K562 (cell line): Measurements from ENCODE around the gene G6PD. TPM values are rescaled to one million over a fixed set of nuclear protein-coding genes. Genes with fewer than 3 reads are reported as not detected.
A peak's percentile ranks its signal among the peaks of the same experiment; 100 is the strongest.

ENCODE experiments used
- ATAC-seq: fragments of 200-7000 bp; cut with Tn5 transposase; 3 replicates; pipeline ENCODE4 v1.9.1; 2020; ENCODE audit warnings: moderate library complexity
- BruUV-seq: library from RNA; stranded (reverse); fragments of 400-500 nt; replicated peaks from 2 replicates; lab custom pipeline; 2021; lab: Mats Ljungman, UMichigan
- CTCF ChIA-PET: fragments of 300-600 bp; formaldehyde crosslinking; extraction: SDS; loops from one replicate; lab custom pipeline; 2021; ENCODE audit warnings: low intra/inter-chr PET ratio; lab: Yijun Ruan, JAX
- POLR2A ChIA-PET: fragments of 300-600, 350-650 bp; sonication (Branson Sonifier 250); formaldehyde crosslinking; extraction: SDS; loops from one replicate; lab custom pipeline; 2021; ENCODE audit warnings: antibody characterized with exemption, inconsistent platforms; lab: Yijun Ruan, JAX
- DNase-seq, 4 experiments: peaks; one replicate each; pipeline versions ENCODE4 v3.0.0 to v3.0.0-alpha.2; 2011 to 2018; ENCODE audit warnings: low spot score in 3 of 4, mixed read lengths in 3 of 4; ENCODE audit errors: extremely low read depth in 1 of 4
- FAIRE-seq: peaks from 2 replicates; lab custom pipeline; 2011; peaks lifted over from hg19 to GRCh38; lab: Jason Lieb, UNC
- H2AFZ ChIP-seq: 2 replicates; pipeline ENCODE4 v1.6.0; 2011; ENCODE audit warnings: low read depth, low read length, control low read depth, inconsistent platforms
- H3K27ac ChIP-seq: fragments of 200-600 bp; 3 replicates; pipeline ENCODE4 v1.8.0; 2011; ENCODE audit warnings: low read depth, mild to moderate bottlenecking, control low read depth, inconsistent platforms, low read length, moderate library complexity, mixed read lengths; ENCODE audit errors: extremely low read depth
- H3K27me3 ChIP-seq, 2 experiments: fragments of 300-600 bp in 1 of 2; 2 replicates in 1 of 2; 3 replicates in 1 of 2; pipeline versions ENCODE4 v1.6.0 to v1.8.0; 2011; ENCODE audit warnings: inconsistent platforms in 2 of 2, low read length in 2 of 2, mild to moderate bottlenecking in 1 of 2, mixed read lengths in 1 of 2, moderate library complexity in 1 of 2; ENCODE audit not compliant: control insufficient read depth in 2 of 2, insufficient read depth in 2 of 2
- H3K36me3 ChIP-seq: fragments of 300-600 bp; 3 replicates; pipeline ENCODE4 v1.8.0; 2011; ENCODE audit warnings: mild to moderate bottlenecking, low read length, inconsistent platforms; ENCODE audit not compliant: control insufficient read depth, insufficient read depth
- H3K4me1 ChIP-seq, 2 experiments: fragments of 200-600 bp in 1 of 2; replicated peaks in 1 of 2; 2 replicates in 1 of 2; 3 replicates in 1 of 2; pipeline versions ENCODE4 v1.5.1 to v1.8.0; 2011; ENCODE audit warnings: inconsistent platforms in 2 of 2, low read length in 2 of 2, mild to moderate bottlenecking in 1 of 2, mixed read lengths in 1 of 2, moderate library complexity in 1 of 2; ENCODE audit not compliant: control insufficient read depth in 2 of 2, insufficient read depth in 2 of 2
- H3K4me2 ChIP-seq: 2 replicates; pipeline ENCODE4 v1.6.1; 2011; ENCODE audit warnings: low read length, control low read depth, inconsistent platforms, mixed read lengths; ENCODE audit not compliant: insufficient read depth
- H3K4me3 ChIP-seq: fragments of 200-600 bp; sonication (generic), shearing (Covaris generic); 2 replicates; pipeline ENCODE4 v1.5.1; 2016; ENCODE audit warnings: control low read depth, inconsistent platforms
- H3K79me2 ChIP-seq: fragments of 200-600 bp; 3 replicates; pipeline ENCODE4 v1.8.0; 2011; ENCODE audit warnings: low read length, inconsistent platforms; ENCODE audit not compliant: control insufficient read depth, insufficient read depth
- H3K9ac ChIP-seq, 2 experiments: 2 replicates each; pipeline versions ENCODE4 v1.6.0 to v1.6.1; 2011; ENCODE audit warnings: low read depth in 2 of 2, low read length in 2 of 2, control low read depth in 1 of 2, inconsistent platforms in 1 of 2, mild to moderate bottlenecking in 1 of 2, mixed read lengths in 1 of 2; ENCODE audit not compliant: insufficient read depth in 1 of 2
- H3K9me1 ChIP-seq: one replicate; pipeline ENCODE4 v1.6.0; 2011; ENCODE audit warnings: inconsistent platforms, mild to moderate bottlenecking, low read length, moderate library complexity; ENCODE audit not compliant: control insufficient read depth, insufficient read depth
- H3K9me3 ChIP-seq: replicated peaks from 2 replicates; pipeline ENCODE4 v1.5.1; 2011; ENCODE audit warnings: low read depth, low read length, inconsistent platforms; ENCODE audit not compliant: control insufficient read depth, insufficient read depth
- H4K20me1 ChIP-seq: replicated peaks from 2 replicates; pipeline ENCODE4 v1.6.1; 2011; ENCODE audit warnings: low read length, inconsistent platforms, mixed read lengths; ENCODE audit not compliant: control insufficient read depth, insufficient read depth
- NFE2 ChIP-seq: IDR thresholded peaks from 2 replicates; pipeline ENCODE4 v1.6.1; 2014; ENCODE audit warnings: antibody characterized with exemption, low read depth
- NRF1 ChIP-seq, 2 experiments: fragments of 450-650 bp; IDR thresholded peaks in 1 of 2; conservative IDR thresholded peaks in 1 of 2; 2 replicates each; pipeline ENCODE4 v1.6.1; 2014; ENCODE audit warnings: mild to moderate bottlenecking in 2 of 2
- USF2 ChIP-seq: sonication (generic); formaldehyde crosslinking; IDR thresholded peaks from 2 replicates; pipeline ENCODE4 v1.5.0; 2020; ENCODE audit warnings: missing genetic modification reagents
- ZBTB11 ChIP-seq, 3 experiments: fragments of 200-800 bp in 1 of 3; fragments of 250-450 bp in 1 of 3; fragments of 450-650 bp in 1 of 3; sonication (Bioruptor Pico) in 1 of 3; sonication (Bioruptor generic) in 1 of 3; formaldehyde crosslinking in 1 of 3; IDR thresholded peaks; 2 replicates each; pipeline versions ENCODE4 v1.6.1 to v1.8.0; 2016 to 2022; ENCODE audit warnings: mild to moderate bottlenecking in 2 of 3, missing genetic modification characterization in 2 of 3, missing compliant biosample characterization in 1 of 3, moderate library complexity in 1 of 3
- ZNF121 ChIP-seq: sonication (generic); formaldehyde crosslinking; conservative IDR thresholded peaks from 2 replicates; pipeline ENCODE4 v1.8.0; 2022; ENCODE audit warnings: missing genetic modification reagents
- ZNF668 ChIP-seq: fragments of 250-450 bp; sonication (Bioruptor Pico); IDR thresholded peaks from 2 replicates; pipeline ENCODE4 v1.8.0; 2022; ENCODE audit warnings: mild to moderate bottlenecking, inconsistent platforms
- WGBS: fragments of 100-300 bp; shearing (Covaris generic); methylation state at CpG from one replicate; pipeline ENCODE4 v1.1.6; 2016; ENCODE audit warnings: low coverage, mixed read lengths; ENCODE audit not compliant: insufficient coverage; ENCODE audit errors: missing lambda C conversion rate; 5-methylcytosine and 5-hydroxymethylcytosine counted together
- in situ Hi-C: fragments of 300-500 bp; cut with MboI; formaldehyde crosslinking; loops from 4 replicates; pipeline ENCODE4 v1.15.0; 2018; ENCODE audit warnings: inconsistent platforms, mixed read lengths
- intact Hi-C: fragments of 100-400 bp; cut with micrococcal nuclease; formaldehyde crosslinking; loops from 2 replicates; pipeline ENCODE4 v1.14.2; 2022
- polyA plus RNA-seq, 8 experiments: library from polyadenylated mRNA; depleted of rRNA in 4 of 8; stranded (reverse) in 5 of 8; unstranded in 3 of 8; fragments of >200 nt; fragmentation: Nextera tagmentation in 2 of 8; fragmentation: Illumina TruSeq in 1 of 8; extraction: Ambion mirVana in 2 of 8; extraction: Trizol in 1 of 8; gene quantifications; 2 replicates each; pipeline versions ENCODE4 v1.2.1 to v1.2.3, GENCODE V29; 2011 to 2014; ENCODE audit warnings: inconsistent platforms in 1 of 8, missing spikeins in 1 of 8
- total RNA-seq, 7 experiments: library from RNA; depleted of rRNA in 6 of 7; stranded (reverse); fragments of >200 nt in 6 of 7; fragmentation: Illumina TruSeq in 2 of 7; extraction: Trizol in 2 of 7; gene quantifications; 2 replicates each; pipeline versions ENCODE4 v1.2.1 to v1.2.3, GENCODE V29; 2011 to 2021; ENCODE audit warnings: low replicate concordance in 1 of 7

Gene G6PD
- total and polyA plus RNA-seq, 9 of the 15 experiments (the other 6 are each of a cell fraction or from before 2014, with no cell fraction given): 2.9 to 222 (median 66.4) TPM

- no TSS peak for BruUV-seq
- in situ Hi-C loops: no loop called here
- peaks cover 42 to 46% of the 10 kb centered on the region in 2 experiments for H3K4me1 ChIP-seq
- intact Hi-C loops: loop anchor here (5.0 to 10.0 kb wide), 2 partner anchors 33 to 120 kb away; partner anchors contain the start of genes EMD and FLNA
- peak overlapping the region; percentile 87 for H3K27ac ChIP-seq
- no peak overlapping the region for H3K4me3 ChIP-seq
- no peaks in the 10 kb centered on the region for H3K36me3 ChIP-seq
- peaks cover under 1% of the 10 kb centered on the region; the same call in 1 of the 2 replicates for H4K20me1 ChIP-seq
- peaks cover 12% of the 10 kb centered on the region for H3K79me2 ChIP-seq
- ATAC-seq: no peak
- POLR2A ChIA-PET: no interaction called here
- no peaks in the 10 kb centered on the region for H3K9me3 ChIP-seq
- no peak for DNase-seq
- CTCF ChIA-PET: interaction anchor here (1.5 kb wide), 1 partner anchor 40 kb away, joined by 4 read pairs; no protein-coding TSS in a partner anchor
- no peak for TF ChIP-seq NRF1 (conservative IDR thresholded peaks at IDR 0.05 in 1 of 2, IDR thresholded peaks at IDR 0.05 in 1 of 2)
- TF ChIP-seq ZNF668: no peak
- no peak for TF ChIP-seq ZBTB11 (CRISPR knock-in tag; IDR thresholded peaks at IDR 0.05)
- TF ChIP-seq USF2 (CRISPR knock-in tag): no peak
- peak; percentile 59 for TF ChIP-seq ZNF121 (CRISPR knock-in tag)
- TF ChIP-seq NFE2: no peak
- H3K4me2 ChIP-seq: peak overlapping the region; percentile 43
- H3K27me3 ChIP-seq: no peaks in the 10 kb centered on the region
- H3K9ac ChIP-seq: peak overlapping the region; percentile 56 to 66; a peak in 3 of 4 replicates
- H3K9me1 ChIP-seq: no peaks in the 10 kb centered on the region
- 0 out of 2 replicates have a peak overlapping the region, but pooled peaks have one; percentile 24 for H2AFZ ChIP-seq
- WGBS: 31% methylated on average over 3 of the region's 3 CpGs
- FAIRE-seq: no peak
Measured at GRCh38 chrX:154494715-154495114, 51.9 kb downstream of the G6PD start.
